GM12878 (cell line): ENCODE measurements around the gene RAB6B. TPM values are rescaled to one million over a fixed set of nuclear protein-coding genes. Genes with fewer than 3 reads are reported as not detected.

ENCODE experiments used
- ATAC-seq: fragments of 200-7000 bp; cut with Tn5 transposase; 3 replicates; pipeline ENCODE4 v1.9.1; 2020; ENCODE audit warnings: mild to moderate bottlenecking, moderate library complexity
- BruUV-seq: library from RNA; stranded (reverse); fragments of 400-500 nt; replicated peaks from 2 replicates; lab custom pipeline; 2021; lab: Mats Ljungman, UMichigan
- CTCF ChIA-PET: fragments of 300-600 bp; sonication (Branson Sonifier 250); formaldehyde crosslinking; extraction: SDS; loops from one replicate; lab custom pipeline; 2021; ENCODE audit warnings: inconsistent platforms; lab: Yijun Ruan, JAX
- POLR2A ChIA-PET: fragments of 350-600 bp; formaldehyde crosslinking; extraction: SDS; loops from one replicate; lab custom pipeline; 2021; ENCODE audit warnings: inconsistent platforms; lab: Charles Lee
- RAD21 ChIA-PET: fragments of 300-600 bp; sonication (Branson Sonifier 250); formaldehyde crosslinking; loops from one replicate; lab custom pipeline; 2023; ENCODE audit warnings: antibody characterized with exemption; ENCODE audit not compliant: unreplicated experiment; lab: Charles Lee
- SMC1A ChIA-PET: fragments of 300-600 bp; sonication (Branson Sonifier 250); formaldehyde crosslinking; loops from one replicate; lab custom pipeline; 2023; ENCODE audit not compliant: unreplicated experiment, uncharacterized antibody; lab: Charles Lee
- DNase-seq: peaks from one replicate; pipeline ENCODE4 v3.0.0-alpha.2; 2011; ENCODE audit warnings: low read depth, low spot score
- FAIRE-seq: peaks from 3 replicates; lab custom pipeline; 2011; peaks lifted over from hg19 to GRCh38; lab: Jason Lieb, UNC
- H2AFZ ChIP-seq: 2 replicates; pipeline ENCODE4 v1.6.0; 2011; ENCODE audit warnings: low read depth, low read length, control low read depth; ENCODE audit not compliant: control insufficient read depth
- H3K27ac ChIP-seq: 2 replicates; pipeline ENCODE4 v1.5.1; 2011; ENCODE audit warnings: control low read depth; ENCODE audit not compliant: control insufficient read depth, insufficient read depth
- H3K27me3 ChIP-seq, 2 experiments: replicated peaks in 1 of 2; 2 replicates each; pipeline versions ENCODE4 v1.6.0 to v1.6.1; 2011; ENCODE audit warnings: low read length in 1 of 2; ENCODE audit not compliant: control insufficient read depth in 2 of 2, insufficient read depth in 2 of 2
- H3K36me3 ChIP-seq, 2 experiments: 2 replicates each; pipeline ENCODE4 v1.5.1; 2011; ENCODE audit warnings: low read length in 1 of 2; ENCODE audit not compliant: control insufficient read depth in 2 of 2, insufficient read depth in 2 of 2
- H3K4me1 ChIP-seq: 2 replicates; pipeline ENCODE4 v1.6.1; 2011; ENCODE audit warnings: mild to moderate bottlenecking, low read length, moderate library complexity, mixed read lengths; ENCODE audit not compliant: control insufficient read depth, insufficient read depth
- H3K4me2 ChIP-seq: 2 replicates; pipeline ENCODE4 v1.6.0; 2011; ENCODE audit warnings: control low read depth; ENCODE audit not compliant: control insufficient read depth, insufficient read depth
- H3K4me3 ChIP-seq: fragments of 200-600 bp; sonication (generic); 2 replicates; pipeline ENCODE4 v1.5.1; 2016
- H3K79me2 ChIP-seq: 2 replicates; pipeline ENCODE4 v1.6.0; 2011; ENCODE audit warnings: low read length; ENCODE audit not compliant: control insufficient read depth, insufficient read depth
- H3K9ac ChIP-seq: 2 replicates; pipeline ENCODE4 v1.8.0; 2011; ENCODE audit warnings: low read length, control low read depth, mixed read lengths; ENCODE audit not compliant: control insufficient read depth, insufficient read depth
- H3K9me3 ChIP-seq: replicated peaks from 3 replicates; pipeline ENCODE4 v1.5.1; 2011; ENCODE audit warnings: mild to moderate bottlenecking, low read length; ENCODE audit not compliant: control insufficient read depth, insufficient read depth
- H4K20me1 ChIP-seq: 2 replicates; pipeline ENCODE4 v1.6.0; 2011; ENCODE audit not compliant: control insufficient read depth, insufficient read depth
- BACH1 ChIP-seq: fragments of 450-650 bp; IDR thresholded peaks from 2 replicates; pipeline ENCODE4 v1.6.1; 2017; ENCODE audit warnings: mild to moderate bottlenecking, borderline replicate concordance
- FOXK2 ChIP-seq: fragments of 450-650 bp; IDR thresholded peaks from 2 replicates; pipeline ENCODE4 v1.6.1; 2017; ENCODE audit warnings: mild to moderate bottlenecking, moderate library complexity
- MTA2 ChIP-seq: fragments of 450-650 bp; IDR thresholded peaks from 2 replicates; pipeline ENCODE4 v1.6.1; 2016; ENCODE audit warnings: low read depth, mild to moderate bottlenecking, moderate library complexity
- NR2F1 ChIP-seq: fragments of 450-650 bp; conservative IDR thresholded peaks from 2 replicates; pipeline ENCODE4 v1.6.1; 2017; ENCODE audit warnings: mild to moderate bottlenecking
- RAD21 ChIP-seq: IDR thresholded peaks from 2 replicates; pipeline ENCODE4 v1.6.1; 2011; ENCODE audit warnings: mild to moderate bottlenecking, low read depth, low read length, moderate library complexity; ENCODE audit not compliant: insufficient read depth
- REST ChIP-seq: IDR thresholded peaks from 2 replicates; pipeline ENCODE4 v1.6.1; 2012; ENCODE audit warnings: mild to moderate bottlenecking, low read depth, low read length
- TCF3 ChIP-seq: IDR thresholded peaks from 2 replicates; pipeline ENCODE4 v1.6.1; 2012; ENCODE audit warnings: low read depth, mild to moderate bottlenecking, low read length, borderline replicate concordance; ENCODE audit not compliant: insufficient read depth
- ZNF274 ChIP-seq: IDR thresholded peaks from one replicate; pipeline ENCODE4 v1.8.0; 2011; ENCODE audit not compliant: insufficient read length, insufficient read depth
- WGBS: methylation state at CpG from one replicate; pipeline ENCODE4 v1.1.6; 2016; ENCODE audit warnings: low lambda C conversion rate; ENCODE audit not compliant: insufficient replicate concordance, insufficient coverage; ENCODE audit errors: missing lambda C conversion rate; 5-methylcytosine and 5-hydroxymethylcytosine counted together
- in situ Hi-C: fragments of 300-500 bp; cut with MboI; formaldehyde crosslinking; loops from 9 replicates; pipeline ENCODE4 v1.14.3; 2018; ENCODE audit warnings: mixed read lengths
- intact Hi-C: fragments of 100-400 bp; cut with micrococcal nuclease; formaldehyde crosslinking; loops from one replicate; pipeline ENCODE4 v1.14.2; 2022; ENCODE audit not compliant: unreplicated experiment
- polyA plus RNA-seq, 11 experiments: library from polyadenylated mRNA; depleted of rRNA in 4 of 11; unstranded in 6 of 11; stranded (reverse) in 5 of 11; fragments of >200 nt; fragmentation: Nextera tagmentation in 4 of 11; fragmentation: Illumina TruSeq in 1 of 11; extraction: Ambion mirVana in 4 of 11; extraction: Trizol in 1 of 11; gene quantifications; 1 replicate in 1 of 11; 2 replicates in 10 of 11; pipeline versions ENCODE4 v1.2.1 to v1.2.3, GENCODE V29; 2011 to 2016; ENCODE audit warnings: inconsistent platforms in 2 of 11, missing spikeins in 2 of 11, low read depth in 1 of 11
- total RNA-seq, 4 experiments: library from RNA; depleted of rRNA in 3 of 4; stranded (reverse); fragments of >200 nt in 3 of 4; fragmentation: Illumina TruSeq in 1 of 4; extraction: Trizol in 1 of 4; gene quantifications; 2 replicates each; pipeline versions ENCODE4 v1.2.1 to v1.2.3, GENCODE V29; 2013 to 2021

The RAB6B gene
- total and polyA plus RNA-seq, 10 of the 15 experiments (the other 5 are each of a cell fraction or from before 2014, with no cell fraction given), result 0.01 to 0.16 (median 0.04) TPM; not detected in 5

GRCh38 chr3:133891662-133892378 is 3.9 kb downstream of the RAB6B start:
- DNase-seq (no peak), FAIRE-seq (no peak), ATAC-seq (no peak)
- Histone ChIP-seq H2AFZ (no peak overlapping the region), H4K20me1 (no peaks in the 10 kb centered on the region; the same call in 1 of the 2 replicates), H3K27ac (no peak overlapping the region), H3K36me3 (no peaks in the 10 kb centered on the region), H3K4me3 (no peak overlapping the region), H3K79me2 (no peaks in the 10 kb centered on the region), H3K27me3 (peaks cover 9 to 13% of the 10 kb centered on the region in 2 experiments), H3K9me3 (no peaks in the 10 kb centered on the region), H3K9ac (no peak overlapping the region), H3K4me2 (no peak overlapping the region), H3K4me1 (no peaks in the 10 kb centered on the region)
- in situ Hi-C loops (no loop called here), intact Hi-C loops (no loop called here)
- WGBS, result 41% methylated on average over 11 of the region's 11 CpGs
- SMC1A ChIA-PET, result no interaction called here
- RAD21 ChIA-PET, result no interaction called here
- POLR2A ChIA-PET, result no interaction called here
- BruUV-seq, result no TSS peak
- CTCF ChIA-PET, result no interaction called here
- TF ChIP-seq FOXK2 (no peak), MTA2 (no peak), BACH1 (no peak), RAD21 (no peak), TCF3 (no peak), NR2F1 (no peak), REST (no peak), ZNF274 (no peak)
